Measurements from ENCODE around the gene KLF13. TPM values are rescaled to one million over a fixed set of nuclear protein-coding genes. Genes with fewer than 3 reads are reported as not detected.

The KLF13 gene
- total and polyA plus RNA-seq, 4 donors: 38.3 to 157 (median 55.2) TPM

DNA sequence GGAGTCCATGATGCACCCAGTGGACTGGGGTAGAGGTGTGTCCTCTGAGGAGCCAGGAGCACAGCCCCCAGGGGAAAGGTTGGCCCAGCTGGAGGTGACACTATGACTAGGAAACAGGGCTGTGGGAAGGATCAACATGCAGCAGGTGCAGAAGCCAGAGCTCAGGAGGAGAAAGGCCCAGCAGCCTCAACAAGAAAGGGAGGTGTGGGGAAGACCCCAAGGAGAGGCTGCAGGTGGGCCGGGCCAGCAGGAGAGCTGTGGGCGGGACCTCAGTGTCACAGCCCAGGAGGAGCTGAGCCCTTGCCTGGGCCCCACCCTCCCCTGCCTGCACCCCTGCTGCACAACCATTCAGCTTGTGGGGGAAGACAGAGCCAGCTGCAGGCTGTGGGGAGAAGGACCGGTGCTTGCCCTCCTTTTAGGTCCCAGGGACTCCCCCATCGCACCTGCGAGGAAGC is 18.4 kb upstream of the KLF13 start:
- Histone ChIP-seq H3K36me3 (ENCODE audit: control insufficient read depth in 4 of 4, insufficient read depth in 4 of 4, low read length in 4 of 4) (no peaks in the 10 kb centered on the region), H3K4me3 (no peak overlapping the region), H3K27me3 (ENCODE audit: control insufficient read depth in 3 of 3, insufficient read depth in 3 of 3, low read length in 2 of 3) (peaks cover 0 to 7% (median 5%) of the 10 kb centered on the region in 3 donors), H3K27ac (ENCODE audit: low read depth in 1 of 2, low read length in 1 of 2) (no peak overlapping the region), H3K4me1 (ENCODE audit: control insufficient read depth in 5 of 5, insufficient read depth in 5 of 5, low read length in 5 of 5) (peaks cover 0 to 6% (median 0%) of the 10 kb centered on the region in 5 donors), H3K9me3 (ENCODE audit: control insufficient read depth in 4 of 4, insufficient read depth in 3 of 4, low read length in 3 of 4) (no peaks in the 10 kb centered on the region), H3K9ac (ENCODE audit: insufficient read depth in 1 of 2, low read length in 2 of 2) (no peak overlapping the region)
- DNase-seq (no peak), ATAC-seq (ENCODE audit: insufficient read depth, low FRiP score) (no peak)
- WGBS, 2 donors: 80 to 85% methylated on average over 4 to 5 of the region's 5 CpGs
- TF ChIP-seq, protein P1, sequence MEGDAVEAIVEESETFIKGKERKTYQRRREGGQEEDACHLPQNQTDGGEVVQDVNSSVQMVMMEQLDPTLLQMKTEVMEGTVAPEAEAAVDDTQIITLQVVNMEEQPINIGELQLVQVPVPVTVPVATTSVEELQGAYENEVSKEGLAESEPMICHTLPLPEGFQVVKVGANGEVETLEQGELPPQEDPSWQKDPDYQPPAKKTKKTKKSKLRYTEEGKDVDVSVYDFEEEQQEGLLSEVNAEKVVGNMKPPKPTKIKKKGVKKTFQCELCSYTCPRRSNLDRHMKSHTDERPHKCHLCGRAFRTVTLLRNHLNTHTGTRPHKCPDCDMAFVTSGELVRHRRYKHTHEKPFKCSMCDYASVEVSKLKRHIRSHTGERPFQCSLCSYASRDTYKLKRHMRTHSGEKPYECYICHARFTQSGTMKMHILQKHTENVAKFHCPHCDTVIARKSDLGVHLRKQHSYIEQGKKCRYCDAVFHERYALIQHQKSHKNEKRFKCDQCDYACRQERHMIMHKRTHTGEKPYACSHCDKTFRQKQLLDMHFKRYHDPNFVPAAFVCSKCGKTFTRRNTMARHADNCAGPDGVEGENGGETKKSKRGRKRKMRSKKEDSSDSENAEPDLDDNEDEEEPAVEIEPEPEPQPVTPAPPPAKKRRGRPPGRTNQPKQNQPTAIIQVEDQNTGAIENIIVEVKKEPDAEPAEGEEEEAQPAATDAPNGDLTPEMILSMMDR (IDR thresholded peaks at IDR 0.05; ENCODE audit: control extremely low read depth, extremely low read depth): no peak

DNA sequence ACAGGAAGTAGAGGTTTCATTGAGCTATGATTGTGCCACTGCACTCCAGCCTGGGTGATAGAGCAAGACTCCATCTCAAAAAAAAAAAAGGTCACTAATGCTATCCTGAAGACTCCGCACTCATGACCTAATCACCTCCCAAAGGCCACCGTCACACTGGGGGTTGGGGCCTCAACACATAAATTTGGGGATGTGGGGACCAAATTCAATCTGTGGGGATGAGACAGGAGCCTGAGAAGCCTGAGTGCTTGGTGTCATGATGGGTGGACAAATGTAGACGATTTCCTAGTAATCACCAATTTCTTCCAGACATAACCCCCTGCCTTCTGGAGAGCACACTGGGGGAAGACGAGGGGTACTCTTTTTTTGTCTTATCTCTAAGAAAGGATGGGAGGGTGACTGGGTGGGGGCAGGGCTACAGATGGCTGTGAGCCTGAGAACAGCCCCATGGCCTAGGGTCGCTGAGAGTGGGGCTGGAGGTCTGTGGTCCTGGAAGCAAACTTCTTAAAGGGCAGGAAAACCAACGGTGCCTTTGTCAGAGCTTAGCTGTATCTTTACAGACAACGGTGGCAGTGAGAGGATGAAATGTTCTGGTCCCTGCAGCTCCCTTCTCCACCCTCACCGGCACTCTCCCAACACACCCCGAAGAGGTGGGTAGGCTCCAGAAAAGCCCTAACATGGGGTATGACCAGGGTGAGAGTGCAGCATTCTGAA is 16.6 kb upstream of the KLF13 start:
- Histone ChIP-seq H3K4me1 (ENCODE audit: control insufficient read depth in 5 of 5, insufficient read depth in 5 of 5, low read length in 5 of 5) (no peaks in the 10 kb centered on the region), H3K36me3 (ENCODE audit: control insufficient read depth in 4 of 4, insufficient read depth in 4 of 4, low read length in 4 of 4) (no peaks in the 10 kb centered on the region), H3K27me3 (ENCODE audit: control insufficient read depth in 3 of 3, insufficient read depth in 3 of 3, low read length in 2 of 3) (peaks cover 0 to 7% (median 5%) of the 10 kb centered on the region in 3 donors), H3K9me3 (ENCODE audit: control insufficient read depth in 4 of 4, insufficient read depth in 3 of 4, low read length in 3 of 4) (peaks cover 0 to 10% (median 3%) of the 10 kb centered on the region in 4 donors), H3K27ac (ENCODE audit: low read depth in 1 of 2, low read length in 1 of 2) (no peak overlapping the region), H3K4me3 (no peak overlapping the region), H3K9ac (ENCODE audit: insufficient read depth in 1 of 2, low read length in 2 of 2) (no peak overlapping the region)
- TF ChIP-seq, protein P1 (IDR thresholded peaks at IDR 0.05; ENCODE audit: control extremely low read depth, extremely low read depth): no peak
- 76 to 88% methylated on average over 9 of the region's 9 CpGs for WGBS, 2 donors
- DNase-seq: no peak
- ATAC-seq (ENCODE audit: insufficient read depth, low FRiP score): no peak

DNA sequence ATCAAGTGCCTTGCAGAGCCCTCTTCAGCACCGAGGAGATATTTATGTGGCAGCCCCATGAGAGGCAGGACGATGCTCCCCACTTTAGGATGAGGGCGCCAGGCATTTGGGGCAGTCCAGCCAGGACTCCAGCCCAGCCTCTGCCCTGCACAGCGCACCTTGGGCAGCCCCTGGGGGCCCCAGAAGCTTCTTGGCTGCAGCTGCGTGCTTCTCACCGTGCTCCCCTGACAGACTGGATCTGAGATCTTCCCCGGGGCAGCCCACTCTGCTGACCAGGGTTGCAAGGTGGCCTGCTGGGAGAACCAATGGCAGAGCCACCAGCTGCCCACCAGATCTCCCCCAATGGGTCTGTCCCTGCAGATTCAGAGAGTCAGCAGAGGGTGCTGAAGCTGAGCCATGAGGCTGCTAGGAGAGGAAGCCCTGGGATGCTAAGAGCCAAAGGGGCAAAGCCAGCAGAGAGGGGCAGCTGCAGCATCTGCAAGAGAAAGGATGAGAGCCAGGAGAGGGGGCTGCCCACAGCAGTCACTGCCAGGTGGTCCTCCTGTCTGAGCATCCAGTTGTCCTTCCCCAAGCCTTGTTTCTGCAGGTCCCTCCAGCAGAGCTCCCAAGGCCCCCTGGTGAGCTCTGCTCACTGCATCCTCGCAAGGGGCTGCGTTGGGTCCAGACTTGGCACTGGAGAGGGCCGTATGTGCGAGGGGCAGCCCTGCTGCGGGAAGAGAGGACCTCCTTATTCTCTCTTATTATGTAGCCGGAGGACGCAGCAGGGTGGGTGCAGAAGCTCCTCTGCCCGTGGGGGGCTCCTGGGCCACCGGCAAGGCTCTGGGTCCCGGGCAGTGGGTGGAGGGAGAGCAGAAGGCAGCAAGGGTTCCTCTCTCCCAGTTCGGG is 14.7 kb upstream of the KLF13 start:
- DNase-seq (no peak), ATAC-seq (ENCODE audit: insufficient read depth, low FRiP score) (no peak)
- Histone ChIP-seq H3K27me3 (ENCODE audit: control insufficient read depth in 3 of 3, insufficient read depth in 3 of 3, low read length in 2 of 3) (peaks cover 0 to 5% (median 4%) of the 10 kb centered on the region in 3 donors), H3K4me1 (ENCODE audit: control insufficient read depth in 5 of 5, insufficient read depth in 5 of 5, low read length in 5 of 5) (no peaks in the 10 kb centered on the region), H3K9ac (ENCODE audit: insufficient read depth in 1 of 2, low read length in 2 of 2) (no peak overlapping the region), H3K4me3 (no peak overlapping the region), H3K36me3 (ENCODE audit: control insufficient read depth in 4 of 4, insufficient read depth in 4 of 4, low read length in 4 of 4) (no peaks in the 10 kb centered on the region), H3K9me3 (ENCODE audit: control insufficient read depth in 4 of 4, insufficient read depth in 3 of 4, low read length in 3 of 4) (peaks cover 0 to 10% (median 3%) of the 10 kb centered on the region in 4 donors), H3K27ac (ENCODE audit: low read depth in 1 of 2, low read length in 1 of 2) (no peak overlapping the region)
- WGBS, 2 donors: 88 to 91% methylated on average over 18 of the region's 18 CpGs
- TF ChIP-seq, protein P1 (IDR thresholded peaks at IDR 0.05; ENCODE audit: control extremely low read depth, extremely low read depth): no peak
